ENCODE results near the gene ODAD3. TPM values are rescaled to one million over a fixed set of nuclear protein-coding genes. Genes with fewer than 3 reads are reported as not detected.
A peak's percentile ranks its signal among the peaks of the same experiment; 100 is the strongest.

The ODAD3 gene
- total RNA-seq, 1 donor from 2014 or later: not detected

DNA sequence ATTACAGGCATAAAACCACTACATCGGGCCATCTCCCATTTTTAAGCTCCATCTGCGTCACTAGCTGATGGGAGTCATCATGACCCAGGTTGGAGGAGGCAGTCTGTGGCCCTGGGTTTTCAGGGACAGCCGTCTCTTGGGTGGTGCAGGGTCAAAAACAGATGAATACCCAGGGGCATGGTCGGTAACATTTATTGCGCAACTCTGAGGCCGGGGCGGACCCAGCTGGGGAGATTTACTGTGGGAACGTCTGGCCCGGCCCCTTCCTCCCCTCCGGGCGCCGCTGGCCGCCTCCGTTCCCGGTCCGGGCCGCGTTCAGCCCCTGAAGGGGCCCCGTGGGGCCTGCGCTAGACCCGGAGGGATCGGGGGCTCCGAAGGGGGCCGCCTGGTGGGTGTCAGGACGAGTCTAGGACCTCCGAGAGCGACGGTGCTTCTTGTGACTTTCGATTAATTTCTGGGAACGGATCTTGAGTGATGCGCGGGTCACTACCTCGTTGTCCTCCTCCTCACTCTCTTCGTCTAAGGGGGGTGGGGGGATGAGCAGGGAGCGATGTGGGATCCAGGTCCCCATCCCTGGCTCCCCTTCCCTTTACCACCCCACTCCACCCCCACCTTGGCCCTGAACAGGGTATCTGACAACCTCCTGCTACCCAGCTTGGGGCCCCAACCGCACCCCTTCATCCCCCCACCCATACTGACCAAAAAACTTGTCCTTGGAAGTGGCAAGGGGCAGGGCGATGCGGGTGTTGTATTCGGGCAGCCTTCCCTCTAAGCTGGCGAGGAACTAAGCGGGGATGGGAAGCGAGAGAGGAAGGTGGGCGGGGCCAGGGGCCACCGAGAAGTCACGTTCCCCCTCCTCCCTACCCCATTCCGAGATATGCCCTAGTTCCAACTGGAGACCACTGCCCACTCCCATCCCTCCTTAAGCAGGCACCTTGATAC is 14.2 kb downstream of the ODAD3 start:
- Histone ChIP-seq H3K4me1 (peaks cover 14 to 35% of the 10 kb centered on the region in 2 donors), H3K4me3 (peak overlapping the region; percentile 42 to 65), H3K27me3 (no peaks in the 10 kb centered on the region), H3K27ac (peak overlapping the region; percentile 66 to 79), H3K36me3 (no peaks in the 10 kb centered on the region), H3K9me3 (no peaks in the 10 kb centered on the region)
- DNase-seq (ENCODE audit: low spot score in 2 of 2): peak in 1 of 2 donors; percentile 81
- intact Hi-C loops (cut with DNase I): no loop called here
- TF ChIP-seq, protein P1, sequence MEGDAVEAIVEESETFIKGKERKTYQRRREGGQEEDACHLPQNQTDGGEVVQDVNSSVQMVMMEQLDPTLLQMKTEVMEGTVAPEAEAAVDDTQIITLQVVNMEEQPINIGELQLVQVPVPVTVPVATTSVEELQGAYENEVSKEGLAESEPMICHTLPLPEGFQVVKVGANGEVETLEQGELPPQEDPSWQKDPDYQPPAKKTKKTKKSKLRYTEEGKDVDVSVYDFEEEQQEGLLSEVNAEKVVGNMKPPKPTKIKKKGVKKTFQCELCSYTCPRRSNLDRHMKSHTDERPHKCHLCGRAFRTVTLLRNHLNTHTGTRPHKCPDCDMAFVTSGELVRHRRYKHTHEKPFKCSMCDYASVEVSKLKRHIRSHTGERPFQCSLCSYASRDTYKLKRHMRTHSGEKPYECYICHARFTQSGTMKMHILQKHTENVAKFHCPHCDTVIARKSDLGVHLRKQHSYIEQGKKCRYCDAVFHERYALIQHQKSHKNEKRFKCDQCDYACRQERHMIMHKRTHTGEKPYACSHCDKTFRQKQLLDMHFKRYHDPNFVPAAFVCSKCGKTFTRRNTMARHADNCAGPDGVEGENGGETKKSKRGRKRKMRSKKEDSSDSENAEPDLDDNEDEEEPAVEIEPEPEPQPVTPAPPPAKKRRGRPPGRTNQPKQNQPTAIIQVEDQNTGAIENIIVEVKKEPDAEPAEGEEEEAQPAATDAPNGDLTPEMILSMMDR (IDR thresholded peaks at IDR 0.05): no peak

- H3K4me1 ChIP-seq: peaks cover 14 to 35% of the 10 kb centered on the region in 2 donors
- H3K36me3 ChIP-seq: no peaks in the 10 kb centered on the region
- no peaks in the 10 kb centered on the region for H3K27me3 ChIP-seq
- H3K4me3 ChIP-seq: peak within 1 kb of the TSS; percentile 62 to 85
- peak within 1 kb of the TSS; percentile 58 to 71 for H3K27ac ChIP-seq
- DNase-seq (ENCODE audit: low spot score in 2 of 2): peak in 1 of 2 donors; percentile 75
- TF ChIP-seq, protein P1 (IDR thresholded peaks at IDR 0.05): peak in 1 of 3 experiments; percentile 26
- H3K9me3 ChIP-seq: no peaks in the 10 kb centered on the region
- intact Hi-C loops (cut with DNase I): loop anchor here (2.0 kb wide), 1 partner anchor 38 kb away; no protein-coding TSS in a partner anchor
Measured at GRCh38 chr19:11418549-11419506, 16.1 kb downstream of the ODAD3 start, which contains the start of gene RGL3. Gene RGL3, minus strand, starts transcription at chr19:11419314. Its CDS starts 36 bp downstream, at chr19:11419278.

GRCh38 chr19:11418094-11418548 is 16.8 kb downstream of the ODAD3 start:
- TF ChIP-seq, protein P1 (IDR thresholded peaks at IDR 0.05): no peak
- Histone ChIP-seq H3K36me3 (no peaks in the 10 kb centered on the region), H3K27ac (peak overlapping the region in 1 of 2 donors; percentile 71), H3K4me1 (peaks cover 14 to 35% of the 10 kb centered on the region in 2 donors), H3K9me3 (no peaks in the 10 kb centered on the region), H3K27me3 (no peaks in the 10 kb centered on the region), H3K4me3 (peak overlapping the region; percentile 62 to 85)
- intact Hi-C loops (cut with DNase I): loop anchor here (2.0 kb wide), 1 partner anchor 37 kb away; no protein-coding TSS in a partner anchor
- DNase-seq (ENCODE audit: low spot score in 2 of 2): no peak

DNA sequence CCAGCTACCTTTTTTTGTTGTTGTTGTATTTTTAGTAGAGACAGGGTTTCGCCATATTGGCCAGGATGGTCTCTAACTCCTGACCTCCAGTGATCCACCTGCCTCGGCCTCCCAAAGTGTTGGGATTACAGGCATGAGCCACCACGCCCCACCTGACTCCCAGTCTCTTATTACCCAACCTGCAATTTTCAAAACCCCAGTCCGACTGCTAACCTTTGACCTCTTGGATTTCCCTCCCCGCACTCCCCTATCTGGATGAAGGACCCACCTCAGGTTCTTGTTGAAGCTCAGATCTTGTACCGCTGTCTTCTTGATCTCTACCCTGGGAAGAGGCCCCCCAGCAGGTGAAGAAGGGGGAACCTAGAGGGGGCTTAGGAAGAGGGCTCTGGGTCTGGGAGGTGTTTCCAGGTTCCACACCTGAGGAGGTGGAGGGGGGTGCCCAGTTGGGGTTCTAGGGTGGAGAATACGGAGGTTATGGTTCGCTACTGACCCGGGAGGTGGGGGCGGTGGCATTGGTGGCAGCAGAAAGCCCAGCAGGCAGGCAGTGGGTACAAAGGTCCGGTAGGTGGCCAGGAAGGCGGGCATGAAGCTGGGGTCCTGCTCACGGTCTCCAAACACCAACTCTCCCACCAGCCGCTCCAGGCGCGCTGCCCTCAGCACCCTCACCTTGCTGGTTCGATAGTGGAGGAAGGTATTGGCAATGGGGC is 18.4 kb downstream of the ODAD3 start:
- no peak for DNase-seq (ENCODE audit: low spot score in 2 of 2)
- Histone ChIP-seq H3K9me3 (no peaks in the 10 kb centered on the region), H3K4me1 (peaks cover 13 to 28% of the 10 kb centered on the region in 2 donors), H3K27ac (no peak overlapping the region), H3K27me3 (no peaks in the 10 kb centered on the region), H3K36me3 (no peaks in the 10 kb centered on the region), H3K4me3 (no peak overlapping the region)
- intact Hi-C loops (cut with DNase I): no loop called here
- TF ChIP-seq, protein P1 (IDR thresholded peaks at IDR 0.05): no peak

Measured in ascending aorta (tissue), 2 donors.